WERI-Rb-1 (cell line): ENCODE results near the gene ELANE.

Source experiments
- DNase-seq: peaks from one replicate; pipeline ENCODE4 v3.0.0-alpha.2; 2020
- H3K27ac ChIP-seq: fragments of 250-450 bp; sonication (Bioruptor Pico); 2 replicates; pipeline ENCODE4 v1.5.1; 2020; ENCODE audit warnings: mild to moderate bottlenecking, moderate library complexity
- H3K27me3 ChIP-seq: fragments of 250-450 bp; sonication (Bioruptor Pico); 2 replicates; pipeline ENCODE4 v1.5.1; 2021; ENCODE audit warnings: mild to moderate bottlenecking, low read depth, moderate library complexity; ENCODE audit not compliant: insufficient read depth, severe bottlenecking
- H3K36me3 ChIP-seq: fragments of 250-450 bp; sonication (Bioruptor Pico); 2 replicates; pipeline ENCODE4 v1.5.1; 2020; ENCODE audit warnings: mild to moderate bottlenecking, moderate library complexity
- H3K4me3 ChIP-seq: 2 replicates; pipeline ENCODE4 v1.5.1; 2011; ENCODE audit warnings: low read depth, mild to moderate bottlenecking, control low read depth, low read length
- H3K9me3 ChIP-seq: fragments of 250-450 bp; sonication (Bioruptor Pico); 2 replicates; pipeline ENCODE4 v1.5.1; 2021; ENCODE audit warnings: mild to moderate bottlenecking, moderate library complexity; ENCODE audit not compliant: severe bottlenecking
- CTCF ChIP-seq: IDR thresholded peaks from 2 replicates; pipeline ENCODE4 v1.5.1; 2011; ENCODE audit warnings: low read depth, mild to moderate bottlenecking, control low read depth, inconsistent platforms, low read length

Gene ELANE

GRCh38 chr19:867301-867793 is 15.2 kb downstream of the ELANE start:
- peaks cover 47% of the 10 kb centered on the region for H3K36me3 ChIP-seq

GRCh38 chr19:867855-868457 is 15.9 kb downstream of the ELANE start:
- H3K27ac ChIP-seq = no peak overlapping the region
- peaks cover 47% of the 10 kb centered on the region for H3K36me3 ChIP-seq
- TF ChIP-seq CTCF = no peak
- no peak overlapping the region for H3K4me3 ChIP-seq
- DNase-seq = no peak
- no peaks in the 10 kb centered on the region for H3K27me3 ChIP-seq
- H3K9me3 ChIP-seq = no peaks in the 10 kb centered on the region

More at GRCh38 chr19:867301-867793, 15.2 kb downstream of the ELANE start:
- no peaks in the 10 kb centered on the region for H3K9me3 ChIP-seq
- no peak for TF ChIP-seq CTCF
- DNase-seq = no peak
- H3K27ac ChIP-seq = no peak overlapping the region
- H3K4me3 ChIP-seq = no peak overlapping the region
- H3K27me3 ChIP-seq = no peaks in the 10 kb centered on the region

- Histone ChIP-seq H3K27me3 (no peaks in the 10 kb centered on the region), H3K27ac (no peak overlapping the region), H3K9me3 (no peaks in the 10 kb centered on the region), H3K4me3 (no peak overlapping the region), H3K36me3 (peaks cover 51% of the 10 kb centered on the region)
- DNase-seq = no peak
- TF ChIP-seq CTCF = no peak
Measured at GRCh38 chr19:868458-869244, 16.5 kb downstream of the ELANE start.

GRCh38 chr19:869245-870177 is 17.4 kb downstream of the ELANE start:
- no peaks in the 10 kb centered on the region for H3K9me3 ChIP-seq
- H3K4me3 ChIP-seq = no peak overlapping the region
- no peak overlapping the region for H3K27ac ChIP-seq
- no peak for DNase-seq
- H3K36me3 ChIP-seq = peaks cover 59% of the 10 kb centered on the region
- TF ChIP-seq CTCF = no peak
- H3K27me3 ChIP-seq = no peaks in the 10 kb centered on the region

- no peak overlapping the region for H3K27ac ChIP-seq
- no peak for DNase-seq
- no peaks in the 10 kb centered on the region for H3K27me3 ChIP-seq
- peaks cover 65% of the 10 kb centered on the region for H3K36me3 ChIP-seq
- H3K9me3 ChIP-seq = no peaks in the 10 kb centered on the region
- no peak overlapping the region for H3K4me3 ChIP-seq
- TF ChIP-seq CTCF = no peak
Measured at GRCh38 chr19:870314-870713, 18.2 kb downstream of the ELANE start.
